ENCODE measurements around the gene IFT43.

IFT43 gene

GRCh38 chr14:75985618-75986438 is at the start of gene IFT43:
IFT43 (plus strand) TSS chr14:75985763; CDS start chr14:75985787, 24 bp downstream.
- peak; percentile 83 for DNase-seq (ENCODE audit: low spot score)

DNA sequence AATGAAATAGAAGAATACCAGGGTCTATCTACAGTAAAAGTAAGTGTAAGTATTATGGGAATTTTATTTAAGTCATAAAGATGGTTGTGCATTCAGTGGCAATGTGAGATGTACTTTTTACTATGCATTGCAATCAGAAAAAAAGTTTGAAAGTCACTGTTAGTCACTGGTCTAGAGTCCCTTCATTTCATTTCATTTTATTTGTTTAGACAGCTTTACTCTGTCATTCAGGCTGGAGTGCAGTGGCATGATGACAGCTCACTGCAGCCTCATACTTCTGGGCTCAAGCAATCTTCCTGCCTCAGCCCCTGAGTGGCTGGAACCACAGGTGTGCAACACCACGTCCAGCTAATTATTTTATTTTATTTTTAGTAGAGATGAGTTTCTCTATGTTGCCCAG is 46.4 kb upstream of the IFT43 start:
- DNase-seq (ENCODE audit: low spot score): no peak

DNA sequence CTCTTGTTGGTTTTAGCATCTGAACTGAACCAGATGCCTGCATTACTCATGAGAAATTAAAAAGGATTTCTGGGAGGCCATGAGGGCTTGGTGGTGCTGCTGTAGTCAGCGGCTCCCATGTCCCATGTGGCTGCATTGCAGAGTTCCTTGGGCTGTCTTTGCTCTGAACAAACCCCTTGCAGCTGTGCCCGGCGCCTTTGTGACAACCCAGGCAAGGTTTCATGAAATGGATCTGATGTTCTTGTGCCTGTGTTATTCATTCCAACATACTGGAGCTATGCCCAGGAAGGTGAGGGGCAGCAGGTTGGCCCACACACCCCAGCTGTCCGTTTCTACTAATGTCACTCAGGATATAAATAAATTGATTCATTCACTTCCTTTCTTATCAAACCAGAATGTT is 44.5 kb upstream of the IFT43 start:
- DNase-seq (ENCODE audit: low spot score): no peak

- no peak for DNase-seq (ENCODE audit: low spot score)
Observed at GRCh38 chr14:75944607-75945241, 40.8 kb upstream of the IFT43 start.

GRCh38 chr14:75946785-75947184 is 38.8 kb upstream of the IFT43 start:
- DNase-seq (ENCODE audit: low spot score): no peak

DNA sequence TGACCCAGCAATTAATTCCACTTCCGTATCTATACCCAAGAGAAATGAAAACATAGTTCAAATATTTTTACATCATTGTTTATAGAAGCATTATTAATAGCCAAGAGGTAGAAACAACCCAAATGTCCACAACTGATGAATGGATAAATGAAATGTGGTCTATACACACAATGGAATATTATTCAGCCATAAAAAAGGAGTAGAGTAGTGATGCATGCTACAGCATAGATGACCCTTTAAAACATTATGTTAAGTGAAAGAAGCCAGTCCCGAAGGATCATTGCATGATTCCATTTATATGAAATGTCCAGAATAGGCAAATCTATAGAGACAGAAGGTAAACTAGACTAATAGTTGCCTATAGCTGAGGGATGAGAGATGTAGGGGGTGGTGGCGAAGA is 33.1 kb upstream of the IFT43 start:
- no peak for DNase-seq (ENCODE audit: low spot score)

DNA sequence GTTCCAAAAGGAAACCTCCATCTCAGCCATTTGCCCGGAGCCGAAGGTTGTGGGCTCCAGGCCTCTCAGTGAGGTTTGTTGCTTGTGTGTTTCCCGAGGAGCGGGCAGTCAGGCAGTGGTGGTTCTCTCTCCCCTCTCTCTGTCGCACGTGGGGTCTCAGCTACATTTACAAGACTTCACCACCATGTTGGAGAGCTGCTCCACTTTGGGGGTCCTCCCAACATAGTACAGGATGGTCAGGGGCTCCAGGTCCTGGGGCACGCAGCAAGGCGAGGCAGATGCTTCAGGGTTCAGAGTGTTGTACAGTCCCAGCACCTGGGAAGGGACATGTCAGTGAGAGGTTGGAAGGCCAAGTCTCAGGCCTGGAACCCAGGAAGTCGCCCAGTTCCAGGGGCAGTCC is 26.5 kb upstream of the IFT43 start:
- DNase-seq (ENCODE audit: low spot score): no peak

- no peak for DNase-seq (ENCODE audit: low spot score)
Observed at GRCh38 chr14:75960231-75960630, 25.3 kb upstream of the IFT43 start.

GRCh38 chr14:75961662-75962061 is 23.9 kb upstream of the IFT43 start:
- DNase-seq (ENCODE audit: low spot score): no peak

- DNase-seq (ENCODE audit: low spot score): no peak
Observed at GRCh38 chr14:75967866-75968265, 17.7 kb upstream of the IFT43 start.

DNA sequence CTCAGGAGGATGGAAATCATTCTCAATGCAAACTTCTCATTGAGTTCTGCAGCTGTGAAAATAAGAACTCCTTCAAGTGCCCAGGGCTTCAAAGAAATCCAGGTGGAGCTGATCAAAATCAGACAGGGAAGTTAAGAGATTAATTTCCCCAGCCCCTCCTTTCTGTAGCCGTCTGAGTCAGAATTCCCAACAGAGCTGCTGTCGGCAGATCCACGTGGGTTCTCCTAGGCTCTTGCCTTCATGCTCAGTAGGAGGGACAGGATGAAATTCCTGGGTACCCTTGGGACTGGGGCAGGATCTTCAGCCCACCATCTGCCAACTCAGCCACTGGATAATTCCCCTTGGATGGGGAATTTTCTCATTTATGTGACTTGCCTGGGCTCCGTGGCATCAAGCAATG is 17.1 kb upstream of the IFT43 start:
- DNase-seq (ENCODE audit: low spot score): no peak

DNA sequence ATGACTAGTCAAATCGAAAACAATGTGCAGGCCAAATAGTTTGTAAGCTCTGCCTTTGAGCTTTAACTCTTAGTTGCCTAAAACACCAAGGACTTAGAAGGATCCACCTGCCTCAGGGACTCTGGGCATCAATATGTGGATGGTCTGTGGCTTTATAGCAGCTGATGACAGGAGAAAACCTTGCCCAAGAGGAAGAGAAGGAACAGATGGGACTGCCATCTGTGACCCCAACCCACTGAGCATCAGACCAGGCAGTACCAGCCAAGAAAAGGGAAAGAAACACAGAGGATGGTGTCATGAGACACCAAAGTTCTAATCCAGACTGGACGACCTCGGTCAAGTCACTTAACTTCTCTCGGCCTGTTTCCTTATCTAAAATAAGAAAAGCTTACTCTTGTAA is 16.4 kb upstream of the IFT43 start:
- DNase-seq (ENCODE audit: low spot score): no peak

DNA sequence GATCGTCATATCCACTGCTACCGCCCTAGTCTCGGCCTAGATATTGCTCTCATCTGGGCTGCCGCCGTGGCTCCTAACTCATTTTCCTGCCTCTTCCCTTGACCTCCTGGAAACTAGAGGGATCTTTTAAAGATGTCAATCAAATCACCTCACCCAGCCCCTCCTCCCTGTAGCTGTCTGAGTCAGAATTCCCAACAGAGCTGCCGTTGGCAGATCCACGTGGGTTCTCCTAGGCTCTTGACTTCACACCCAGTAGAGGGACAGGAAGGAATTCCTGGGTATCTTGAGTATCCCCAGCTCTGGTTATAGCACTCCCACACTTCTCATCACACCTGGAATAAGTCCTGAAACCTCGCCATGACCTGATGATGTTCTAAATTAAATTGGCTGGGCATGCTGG is 15.7 kb upstream of the IFT43 start:
- no peak for DNase-seq (ENCODE audit: low spot score)

GRCh38 chr14:75970989-75971388 is 14.6 kb upstream of the IFT43 start:
- no peak for DNase-seq (ENCODE audit: low spot score)

GRCh38 chr14:75971509-75971908 is 14.1 kb upstream of the IFT43 start:
- DNase-seq (ENCODE audit: low spot score): no peak

GRCh38 chr14:75972801-75973421 is 12.7 kb upstream of the IFT43 start:
- no peak for DNase-seq (ENCODE audit: low spot score)

GRCh38 chr14:75976826-75977581 is 8.6 kb upstream of the IFT43 start:
- no peak for DNase-seq (ENCODE audit: low spot score)

DNA sequence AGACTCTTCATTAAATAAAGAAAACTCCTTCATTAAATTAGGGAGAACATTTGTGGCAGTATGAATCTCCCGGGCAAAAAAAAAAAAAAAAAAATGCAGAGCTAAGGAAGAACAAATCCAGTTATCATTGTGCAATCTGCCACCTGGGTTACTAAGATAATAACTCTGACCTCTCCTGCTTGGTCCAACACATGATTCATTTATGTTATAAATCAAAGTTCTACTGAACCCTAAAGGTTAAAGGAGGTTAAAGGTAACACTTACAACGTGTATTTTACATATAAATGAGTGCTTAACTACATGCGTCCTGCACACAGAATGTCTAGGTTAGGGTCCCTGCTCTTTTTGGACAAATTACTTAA is 8.0 kb upstream of the IFT43 start:
- no peak for DNase-seq (ENCODE audit: low spot score)

DNA sequence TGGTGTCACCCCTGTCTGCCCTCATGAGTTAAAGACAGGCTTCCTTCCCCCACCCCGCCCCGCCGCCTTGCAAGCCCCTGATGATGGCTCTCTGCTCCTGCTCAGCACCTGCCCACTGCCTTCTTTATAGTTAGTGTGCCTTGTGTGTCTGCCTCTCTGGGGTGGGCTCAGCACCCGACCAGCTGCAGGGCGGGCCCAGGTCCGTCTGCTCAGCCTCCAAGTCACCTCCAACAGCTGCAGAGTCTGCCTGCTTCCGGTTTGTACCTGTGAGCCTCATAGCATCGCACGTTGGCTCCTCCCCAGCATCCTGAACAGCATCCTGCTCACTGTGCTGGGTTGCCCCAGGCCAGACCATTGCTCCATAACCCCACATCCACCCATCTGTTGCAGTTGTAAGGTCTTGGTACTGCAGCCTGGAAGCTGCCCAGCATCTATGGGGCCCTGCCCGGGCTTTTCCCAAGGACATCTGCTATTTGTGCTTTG is 7.3 kb upstream of the IFT43 start:
- no peak for DNase-seq (ENCODE audit: low spot score)

DNA sequence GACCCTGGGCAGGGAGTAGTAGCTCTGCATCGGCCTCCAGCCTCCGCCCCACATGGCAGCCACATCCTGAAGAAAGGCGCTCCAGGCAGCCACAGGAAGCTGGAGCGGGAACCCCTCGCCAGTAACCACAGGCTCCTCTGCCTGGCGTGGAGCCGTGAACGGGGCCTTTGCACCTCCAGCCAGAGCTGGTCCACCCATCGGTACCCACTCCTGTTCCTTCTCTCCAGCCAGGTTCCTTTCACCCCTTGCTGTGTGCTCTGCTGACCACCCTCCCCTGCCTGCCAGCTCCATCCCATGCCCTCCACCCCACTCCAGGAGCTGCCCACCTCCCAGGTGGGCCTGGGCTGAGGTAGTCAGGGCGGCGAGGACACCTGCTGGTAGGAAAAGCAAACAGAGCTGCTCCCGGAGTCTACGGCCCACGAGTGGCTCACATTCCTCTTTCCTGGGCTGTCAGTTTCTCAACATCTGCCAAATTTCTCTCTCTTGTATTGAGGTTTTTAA is 6.4 kb upstream of the IFT43 start:
- no peak for DNase-seq (ENCODE audit: low spot score)

GRCh38 chr14:75979648-75980565 is 5.7 kb upstream of the IFT43 start:
- DNase-seq (ENCODE audit: low spot score): no peak

Measured in hematopoietic multipotent progenitor cell treated with erythropoietin and hydrocortisone succinate and interleukin-3 and kit ligand, for 17 days (in vitro differentiated cells).